WTC11 (cell line): ENCODE results near the gene SIGLEC14. TPM values are rescaled to one million over a fixed set of nuclear protein-coding genes. Genes with fewer than 3 reads are reported as not detected.
A peak's percentile ranks its signal among the peaks of the same experiment; 100 is the strongest.

Source experiments
- ATAC-seq: fragments of 200-7000 bp; cut with Tn5 transposase; 2 replicates; pipeline ENCODE4 v1.10.0; 2021; ENCODE audit warnings: mild to moderate bottlenecking, moderate library complexity
- CTCF ChIA-PET: fragments of 300-600 bp; sonication (Branson Sonifier 250); formaldehyde crosslinking; loops from one replicate; lab custom pipeline; 2021; ENCODE audit warnings: antibody characterized with exemption; lab: Charles Lee
- POLR2A ChIA-PET: fragments of 350-600 bp; sonication (Branson Sonifier 250); formaldehyde crosslinking; loops from one replicate; lab custom pipeline; 2021; ENCODE audit warnings: antibody characterized with exemption; lab: Charles Lee
- DNase-seq: peaks from one replicate; pipeline ENCODE4 v3.0.0; 2021; ENCODE audit warnings: low spot score
- H3K27ac Mint-ChIP-seq: 2 replicates; pipeline ENCODE4 v1.8.0; 2021; ENCODE audit warnings: mixed read lengths
- H3K27me3 Mint-ChIP-seq: 2 replicates; pipeline ENCODE4 v1.8.0; 2021; ENCODE audit warnings: low read depth, mild to moderate bottlenecking, moderate library complexity, mixed read lengths
- H3K36me3 Mint-ChIP-seq: 2 replicates; pipeline ENCODE4 v1.8.0; 2021; ENCODE audit warnings: mixed read lengths
- H3K4me1 Mint-ChIP-seq: 2 replicates; pipeline ENCODE4 v1.8.0; 2022; ENCODE audit warnings: mixed read lengths
- H3K4me3 Mint-ChIP-seq: 2 replicates; pipeline ENCODE4 v1.8.0; 2021; ENCODE audit warnings: mild to moderate bottlenecking, moderate library complexity, mixed read lengths
- H3K9me3 Mint-ChIP-seq: 2 replicates; pipeline ENCODE4 v1.8.0; 2021; ENCODE audit warnings: mixed read lengths
- CREM ChIP-seq: sonication (generic); formaldehyde crosslinking; IDR thresholded peaks from 2 replicates; pipeline ENCODE4 v1.8.1; 2022; ENCODE audit warnings: mild to moderate bottlenecking, missing genetic modification reagents, moderate library complexity
- FOXJ3 ChIP-seq: sonication (generic); formaldehyde crosslinking; IDR thresholded peaks from 2 replicates; pipeline ENCODE4 v1.9.0; 2021; ENCODE audit warnings: missing genetic modification reagents, mild to moderate bottlenecking, borderline replicate concordance
- FOXP1 ChIP-seq: sonication (generic); formaldehyde crosslinking; IDR thresholded peaks from 2 replicates; pipeline ENCODE4 v1.8.0; 2022; ENCODE audit warnings: missing genetic modification reagents, mild to moderate bottlenecking, moderate library complexity, borderline replicate concordance
- GTF2I ChIP-seq: fragments of 250-450 bp; sonication (Bioruptor Pico); conservative IDR thresholded peaks from 2 replicates; pipeline ENCODE4 v1.4.0; 2021; ENCODE audit warnings: mild to moderate bottlenecking
- NFYB ChIP-seq: sonication (generic); formaldehyde crosslinking; conservative IDR thresholded peaks from 2 replicates; pipeline ENCODE4 v1.8.0; 2022; ENCODE audit warnings: low read depth, missing genetic modification reagents
- TCF7 ChIP-seq: sonication (generic); formaldehyde crosslinking; IDR thresholded peaks from 2 replicates; pipeline ENCODE4 v1.8.0; 2022; ENCODE audit warnings: mild to moderate bottlenecking, low read depth, missing genetic modification reagents, moderate library complexity
- ZNF317 ChIP-seq: sonication (generic); formaldehyde crosslinking; IDR thresholded peaks from 2 replicates; pipeline ENCODE4 v1.8.1; 2023; ENCODE audit warnings: low read depth, mild to moderate bottlenecking, moderate library complexity, missing genetic modification reagents, borderline replicate concordance
- ZNF396 ChIP-seq: fragments of 250-450 bp; sonication (Bioruptor Pico); IDR thresholded peaks from 2 replicates; pipeline ENCODE4 v1.8.0; 2021; ENCODE audit warnings: mild to moderate bottlenecking, moderate library complexity, borderline replicate concordance
- ZNF416 ChIP-seq: fragments of 250-450 bp; sonication (Bioruptor Pico); IDR thresholded peaks from 2 replicates; pipeline ENCODE4 v1.9.0; 2021; ENCODE audit warnings: mild to moderate bottlenecking, inconsistent platforms
- total RNA-seq: library from RNA; stranded (reverse); gene quantifications from 3 replicates; pipeline ENCODE4 v1.2.3, GENCODE V29; 2021
- TF ChIP-seq, protein P1 (sequence below): sonication (generic); formaldehyde crosslinking; IDR thresholded peaks from 2 replicates; pipeline ENCODE4 v1.8.0; 2022; ENCODE audit warnings: missing genetic modification reagents
- TF ChIP-seq, protein P2 (sequence below): sonication (generic); formaldehyde crosslinking; IDR thresholded peaks from 2 replicates; pipeline ENCODE4 v1.8.1; 2023; ENCODE audit warnings: mild to moderate bottlenecking, missing genetic modification reagents, moderate library complexity
- TF ChIP-seq, protein P3 (sequence below): sonication (generic); formaldehyde crosslinking; conservative IDR thresholded peaks from 2 replicates; pipeline ENCODE4 v1.8.1; 2023; ENCODE audit warnings: mild to moderate bottlenecking, low read depth, missing genetic modification reagents, moderate library complexity
- TF ChIP-seq, protein P4 (sequence below): sonication (generic); formaldehyde crosslinking; IDR thresholded peaks from 2 replicates; pipeline ENCODE4 v1.8.0; 2022; ENCODE audit warnings: mild to moderate bottlenecking, missing genetic modification reagents
- TF ChIP-seq, protein P5 (sequence below): fragments of 250-450 bp; sonication (Bioruptor Pico); IDR thresholded peaks from 2 replicates; pipeline ENCODE4 v1.9.0; 2021; ENCODE audit warnings: mild to moderate bottlenecking, borderline replicate concordance
- TF ChIP-seq, protein P6 (sequence below): sonication (generic); formaldehyde crosslinking; IDR thresholded peaks from 2 replicates; pipeline ENCODE4 v1.8.0; 2022; ENCODE audit warnings: mild to moderate bottlenecking, missing genetic modification reagents
- TF ChIP-seq, protein P7 (sequence below): sonication (generic); formaldehyde crosslinking; IDR thresholded peaks from 2 replicates; pipeline ENCODE4 v1.8.1; 2023; ENCODE audit warnings: mild to moderate bottlenecking, missing genetic modification reagents

SIGLEC14 gene
- total RNA-seq, 1 experiment from 2014 or later: not detected

DNA sequence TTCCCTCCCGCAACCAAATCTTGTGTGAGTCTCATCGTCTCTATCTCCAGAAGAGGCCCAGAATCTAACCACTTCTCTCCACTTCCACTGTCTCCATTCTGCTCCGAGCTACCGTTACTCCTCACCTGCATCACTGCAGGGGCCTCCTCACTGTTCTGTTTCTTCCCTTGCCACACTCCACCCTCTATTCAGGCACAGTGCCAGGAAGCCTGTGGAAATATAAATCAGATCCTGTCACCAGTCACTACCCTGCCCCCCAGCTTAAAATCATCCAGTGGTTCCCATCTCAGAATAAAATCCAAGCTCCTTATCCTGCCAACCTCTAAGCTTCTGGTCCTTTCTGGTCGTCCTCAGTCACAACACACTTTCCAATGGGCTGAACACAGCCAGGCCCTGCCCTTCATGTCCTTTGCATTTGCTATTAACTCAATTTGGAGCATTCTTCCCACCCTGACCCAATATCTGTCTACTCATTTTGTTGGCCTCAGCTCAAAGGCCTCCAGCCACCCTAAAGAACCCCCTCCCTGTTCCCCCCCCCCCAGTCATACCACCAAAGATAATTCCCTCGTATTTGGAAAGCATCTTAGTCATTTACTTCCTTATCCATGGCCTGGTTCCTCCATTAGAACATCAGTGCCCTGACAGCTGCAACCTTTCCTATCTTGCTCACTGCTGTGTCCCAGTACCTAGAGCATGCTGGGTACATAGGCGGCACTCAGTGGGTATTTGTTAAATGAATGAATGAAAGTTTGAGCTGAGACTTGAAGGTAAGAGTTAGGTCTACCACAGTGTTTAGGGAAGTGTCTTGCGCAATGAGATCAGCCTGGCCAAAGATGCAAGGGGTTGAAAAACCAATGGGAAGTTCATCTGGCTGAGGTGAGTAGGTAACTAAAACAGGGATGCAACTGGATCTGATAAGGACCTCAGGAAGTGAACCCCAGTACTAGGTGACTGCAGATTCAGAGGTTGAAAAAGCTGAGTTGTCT is 51.1 kb downstream of the SIGLEC14 start:
- no peak for TF ChIP-seq FOXP1
- TF ChIP-seq, protein P1, sequence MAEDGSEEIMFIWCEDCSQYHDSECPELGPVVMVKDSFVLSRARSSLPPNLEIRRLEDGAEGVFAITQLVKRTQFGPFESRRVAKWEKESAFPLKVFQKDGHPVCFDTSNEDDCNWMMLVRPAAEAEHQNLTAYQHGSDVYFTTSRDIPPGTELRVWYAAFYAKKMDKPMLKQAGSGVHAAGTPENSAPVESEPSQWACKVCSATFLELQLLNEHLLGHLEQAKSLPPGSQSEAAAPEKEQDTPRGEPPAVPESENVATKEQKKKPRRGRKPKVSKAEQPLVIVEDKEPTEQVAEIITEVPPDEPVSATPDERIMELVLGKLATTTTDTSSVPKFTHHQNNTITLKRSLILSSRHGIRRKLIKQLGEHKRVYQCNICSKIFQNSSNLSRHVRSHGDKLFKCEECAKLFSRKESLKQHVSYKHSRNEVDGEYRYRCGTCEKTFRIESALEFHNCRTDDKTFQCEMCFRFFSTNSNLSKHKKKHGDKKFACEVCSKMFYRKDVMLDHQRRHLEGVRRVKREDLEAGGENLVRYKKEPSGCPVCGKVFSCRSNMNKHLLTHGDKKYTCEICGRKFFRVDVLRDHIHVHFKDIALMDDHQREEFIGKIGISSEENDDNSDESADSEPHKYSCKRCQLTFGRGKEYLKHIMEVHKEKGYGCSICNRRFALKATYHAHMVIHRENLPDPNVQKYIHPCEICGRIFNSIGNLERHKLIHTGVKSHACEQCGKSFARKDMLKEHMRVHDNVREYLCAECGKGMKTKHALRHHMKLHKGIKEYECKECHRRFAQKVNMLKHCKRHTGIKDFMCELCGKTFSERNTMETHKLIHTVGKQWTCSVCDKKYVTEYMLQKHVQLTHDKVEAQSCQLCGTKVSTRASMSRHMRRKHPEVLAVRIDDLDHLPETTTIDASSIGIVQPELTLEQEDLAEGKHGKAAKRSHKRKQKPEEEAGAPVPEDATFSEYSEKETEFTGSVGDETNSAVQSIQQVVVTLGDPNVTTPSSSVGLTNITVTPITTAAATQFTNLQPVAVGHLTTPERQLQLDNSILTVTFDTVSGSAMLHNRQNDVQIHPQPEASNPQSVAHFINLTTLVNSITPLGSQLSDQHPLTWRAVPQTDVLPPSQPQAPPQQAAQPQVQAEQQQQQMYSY (CRISPR knock-in tag): no peak
- TF ChIP-seq, protein P2, sequence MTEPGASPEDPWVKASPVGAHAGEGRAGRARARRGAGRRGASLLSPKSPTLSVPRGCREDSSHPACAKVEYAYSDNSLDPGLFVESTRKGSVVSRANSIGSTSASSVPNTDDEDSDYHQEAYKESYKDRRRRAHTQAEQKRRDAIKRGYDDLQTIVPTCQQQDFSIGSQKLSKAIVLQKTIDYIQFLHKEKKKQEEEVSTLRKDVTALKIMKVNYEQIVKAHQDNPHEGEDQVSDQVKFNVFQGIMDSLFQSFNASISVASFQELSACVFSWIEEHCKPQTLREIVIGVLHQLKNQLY (CRISPR knock-in tag): no peak
- no peak for TF ChIP-seq FOXJ3 (CRISPR knock-in tag)
- no peak for TF ChIP-seq NFYB (CRISPR knock-in tag)
- no peak for TF ChIP-seq ZNF416 (CRISPR knock-in tag)
- TF ChIP-seq, protein P3, sequence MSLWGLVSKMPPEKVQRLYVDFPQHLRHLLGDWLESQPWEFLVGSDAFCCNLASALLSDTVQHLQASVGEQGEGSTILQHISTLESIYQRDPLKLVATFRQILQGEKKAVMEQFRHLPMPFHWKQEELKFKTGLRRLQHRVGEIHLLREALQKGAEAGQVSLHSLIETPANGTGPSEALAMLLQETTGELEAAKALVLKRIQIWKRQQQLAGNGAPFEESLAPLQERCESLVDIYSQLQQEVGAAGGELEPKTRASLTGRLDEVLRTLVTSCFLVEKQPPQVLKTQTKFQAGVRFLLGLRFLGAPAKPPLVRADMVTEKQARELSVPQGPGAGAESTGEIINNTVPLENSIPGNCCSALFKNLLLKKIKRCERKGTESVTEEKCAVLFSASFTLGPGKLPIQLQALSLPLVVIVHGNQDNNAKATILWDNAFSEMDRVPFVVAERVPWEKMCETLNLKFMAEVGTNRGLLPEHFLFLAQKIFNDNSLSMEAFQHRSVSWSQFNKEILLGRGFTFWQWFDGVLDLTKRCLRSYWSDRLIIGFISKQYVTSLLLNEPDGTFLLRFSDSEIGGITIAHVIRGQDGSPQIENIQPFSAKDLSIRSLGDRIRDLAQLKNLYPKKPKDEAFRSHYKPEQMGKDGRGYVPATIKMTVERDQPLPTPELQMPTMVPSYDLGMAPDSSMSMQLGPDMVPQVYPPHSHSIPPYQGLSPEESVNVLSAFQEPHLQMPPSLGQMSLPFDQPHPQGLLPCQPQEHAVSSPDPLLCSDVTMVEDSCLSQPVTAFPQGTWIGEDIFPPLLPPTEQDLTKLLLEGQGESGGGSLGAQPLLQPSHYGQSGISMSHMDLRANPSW (CRISPR knock-in tag): no peak
- no peak for TF ChIP-seq TCF7 (CRISPR knock-in tag)
- no peaks in the 10 kb centered on the region for H3K36me3 Mint-ChIP-seq
- H3K9me3 Mint-ChIP-seq: no peaks in the 10 kb centered on the region
- ATAC-seq: no peak
- H3K27ac Mint-ChIP-seq: no peak overlapping the region
- peaks cover 37% of the 10 kb centered on the region for H3K27me3 Mint-ChIP-seq
- peaks cover 12% of the 10 kb centered on the region for H3K4me1 Mint-ChIP-seq
- DNase-seq: no peak
- POLR2A ChIA-PET: interaction anchor here (1.2 kb wide), 1 partner anchor 109 kb away, joined by 3 read pairs; no protein-coding TSS in a partner anchor
- H3K4me3 Mint-ChIP-seq: peak overlapping the region; percentile 94
- CTCF ChIA-PET: interaction anchor here (1.2 to 2.1 kb wide), 4 partner anchors 13 to 174 kb away, joined by 6 to 13 read pairs (median 9); no protein-coding TSS in a partner anchor

DNA sequence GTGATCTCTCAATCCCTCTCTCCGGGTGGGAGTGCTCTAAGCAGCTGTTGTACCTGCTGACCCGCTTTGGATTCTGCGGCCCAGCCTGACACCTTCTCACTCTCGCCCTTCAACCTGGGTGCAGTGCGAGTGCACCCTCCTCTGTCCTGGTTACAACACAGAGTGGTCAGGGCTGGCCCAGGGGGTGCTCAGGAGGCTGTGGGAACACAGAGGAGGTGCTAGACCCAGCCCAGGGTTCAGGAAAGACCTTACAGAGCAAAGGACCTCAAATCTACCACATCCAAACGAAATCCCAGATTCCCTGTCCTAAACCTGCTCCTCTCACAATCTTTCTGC is 51.9 kb downstream of the SIGLEC14 start:
- Mint-ChIP-seq H3K4me3 (peak overlapping the region; percentile 94), H3K27ac (no peak overlapping the region; the same call in 1 of the 2 replicates), H3K27me3 (peaks cover 30% of the 10 kb centered on the region), H3K9me3 (no peaks in the 10 kb centered on the region), H3K4me1 (peaks cover 12% of the 10 kb centered on the region), H3K36me3 (no peaks in the 10 kb centered on the region)
- ChIA-PET POLR2A (interaction anchor here (0.7 to 1.2 kb wide), 2 partner anchors 24 to 110 kb away, joined by 3 read pairs; partner anchors contain the start of gene ZNF175), CTCF (interaction anchor here (1.0 to 2.1 kb wide), 5 partner anchors 13 to 173 kb away, joined by 4 to 13 read pairs (median 8); no protein-coding TSS in a partner anchor)
- DNase-seq (no peak), ATAC-seq (peak; percentile 2; the same call in 1 of the 2 replicates)
- TF ChIP-seq ZNF317: no peak
- TF ChIP-seq, protein P4, sequence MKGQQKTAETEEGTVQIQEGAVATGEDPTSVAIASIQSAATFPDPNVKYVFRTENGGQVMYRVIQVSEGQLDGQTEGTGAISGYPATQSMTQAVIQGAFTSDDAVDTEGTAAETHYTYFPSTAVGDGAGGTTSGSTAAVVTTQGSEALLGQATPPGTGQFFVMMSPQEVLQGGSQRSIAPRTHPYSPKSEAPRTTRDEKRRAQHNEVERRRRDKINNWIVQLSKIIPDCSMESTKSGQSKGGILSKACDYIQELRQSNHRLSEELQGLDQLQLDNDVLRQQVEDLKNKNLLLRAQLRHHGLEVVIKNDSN (CRISPR knock-in tag): no peak
- no peak for TF ChIP-seq CREM (CRISPR knock-in tag)
- no peak for TF ChIP-seq ZNF396 (CRISPR knock-in tag)
- TF ChIP-seq, protein P5, sequence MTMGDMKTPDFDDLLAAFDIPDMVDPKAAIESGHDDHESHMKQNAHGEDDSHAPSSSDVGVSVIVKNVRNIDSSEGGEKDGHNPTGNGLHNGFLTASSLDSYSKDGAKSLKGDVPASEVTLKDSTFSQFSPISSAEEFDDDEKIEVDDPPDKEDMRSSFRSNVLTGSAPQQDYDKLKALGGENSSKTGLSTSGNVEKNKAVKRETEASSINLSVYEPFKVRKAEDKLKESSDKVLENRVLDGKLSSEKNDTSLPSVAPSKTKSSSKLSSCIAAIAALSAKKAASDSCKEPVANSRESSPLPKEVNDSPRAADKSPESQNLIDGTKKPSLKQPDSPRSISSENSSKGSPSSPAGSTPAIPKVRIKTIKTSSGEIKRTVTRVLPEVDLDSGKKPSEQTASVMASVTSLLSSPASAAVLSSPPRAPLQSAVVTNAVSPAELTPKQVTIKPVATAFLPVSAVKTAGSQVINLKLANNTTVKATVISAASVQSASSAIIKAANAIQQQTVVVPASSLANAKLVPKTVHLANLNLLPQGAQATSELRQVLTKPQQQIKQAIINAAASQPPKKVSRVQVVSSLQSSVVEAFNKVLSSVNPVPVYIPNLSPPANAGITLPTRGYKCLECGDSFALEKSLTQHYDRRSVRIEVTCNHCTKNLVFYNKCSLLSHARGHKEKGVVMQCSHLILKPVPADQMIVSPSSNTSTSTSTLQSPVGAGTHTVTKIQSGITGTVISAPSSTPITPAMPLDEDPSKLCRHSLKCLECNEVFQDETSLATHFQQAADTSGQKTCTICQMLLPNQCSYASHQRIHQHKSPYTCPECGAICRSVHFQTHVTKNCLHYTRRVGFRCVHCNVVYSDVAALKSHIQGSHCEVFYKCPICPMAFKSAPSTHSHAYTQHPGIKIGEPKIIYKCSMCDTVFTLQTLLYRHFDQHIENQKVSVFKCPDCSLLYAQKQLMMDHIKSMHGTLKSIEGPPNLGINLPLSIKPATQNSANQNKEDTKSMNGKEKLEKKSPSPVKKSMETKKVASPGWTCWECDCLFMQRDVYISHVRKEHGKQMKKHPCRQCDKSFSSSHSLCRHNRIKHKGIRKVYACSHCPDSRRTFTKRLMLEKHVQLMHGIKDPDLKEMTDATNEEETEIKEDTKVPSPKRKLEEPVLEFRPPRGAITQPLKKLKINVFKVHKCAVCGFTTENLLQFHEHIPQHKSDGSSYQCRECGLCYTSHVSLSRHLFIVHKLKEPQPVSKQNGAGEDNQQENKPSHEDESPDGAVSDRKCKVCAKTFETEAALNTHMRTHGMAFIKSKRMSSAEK (CRISPR knock-in tag): no peak
- TF ChIP-seq, protein P6, sequence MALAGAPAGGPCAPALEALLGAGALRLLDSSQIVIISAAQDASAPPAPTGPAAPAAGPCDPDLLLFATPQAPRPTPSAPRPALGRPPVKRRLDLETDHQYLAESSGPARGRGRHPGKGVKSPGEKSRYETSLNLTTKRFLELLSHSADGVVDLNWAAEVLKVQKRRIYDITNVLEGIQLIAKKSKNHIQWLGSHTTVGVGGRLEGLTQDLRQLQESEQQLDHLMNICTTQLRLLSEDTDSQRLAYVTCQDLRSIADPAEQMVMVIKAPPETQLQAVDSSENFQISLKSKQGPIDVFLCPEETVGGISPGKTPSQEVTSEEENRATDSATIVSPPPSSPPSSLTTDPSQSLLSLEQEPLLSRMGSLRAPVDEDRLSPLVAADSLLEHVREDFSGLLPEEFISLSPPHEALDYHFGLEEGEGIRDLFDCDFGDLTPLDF (CRISPR knock-in tag): no peak
- no peak for TF ChIP-seq ZNF416 (CRISPR knock-in tag)
- TF ChIP-seq, protein P7, sequence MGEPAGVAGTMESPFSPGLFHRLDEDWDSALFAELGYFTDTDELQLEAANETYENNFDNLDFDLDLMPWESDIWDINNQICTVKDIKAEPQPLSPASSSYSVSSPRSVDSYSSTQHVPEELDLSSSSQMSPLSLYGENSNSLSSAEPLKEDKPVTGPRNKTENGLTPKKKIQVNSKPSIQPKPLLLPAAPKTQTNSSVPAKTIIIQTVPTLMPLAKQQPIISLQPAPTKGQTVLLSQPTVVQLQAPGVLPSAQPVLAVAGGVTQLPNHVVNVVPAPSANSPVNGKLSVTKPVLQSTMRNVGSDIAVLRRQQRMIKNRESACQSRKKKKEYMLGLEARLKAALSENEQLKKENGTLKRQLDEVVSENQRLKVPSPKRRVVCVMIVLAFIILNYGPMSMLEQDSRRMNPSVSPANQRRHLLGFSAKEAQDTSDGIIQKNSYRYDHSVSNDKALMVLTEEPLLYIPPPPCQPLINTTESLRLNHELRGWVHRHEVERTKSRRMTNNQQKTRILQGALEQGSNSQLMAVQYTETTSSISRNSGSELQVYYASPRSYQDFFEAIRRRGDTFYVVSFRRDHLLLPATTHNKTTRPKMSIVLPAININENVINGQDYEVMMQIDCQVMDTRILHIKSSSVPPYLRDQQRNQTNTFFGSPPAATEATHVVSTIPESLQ: no peak
- TF ChIP-seq GTF2I (CRISPR knock-in tag): no peak
